HL-60 (cell line): ENCODE data around the gene CYP27A1.

ENCODE experiments used
- DNase-seq, 2 experiments: peaks; one replicate each; pipeline ENCODE4 v3.0.0-alpha.2; 2010 to 2020; ENCODE audit warnings: low read depth in 1 of 2, low spot score in 1 of 2
- H3K27ac ChIP-seq: fragments of 250-450 bp; sonication (Bioruptor Pico); replicated peaks from 2 replicates; pipeline ENCODE4 v1.5.1; 2020; ENCODE audit warnings: mild to moderate bottlenecking, moderate library complexity
- H3K27me3 ChIP-seq: fragments of 250-450 bp; sonication (Bioruptor Pico); 2 replicates; pipeline ENCODE4 v1.5.1; 2021; ENCODE audit warnings: mild to moderate bottlenecking, moderate library complexity; ENCODE audit not compliant: insufficient read depth, poor library complexity, severe bottlenecking
- H3K4me3 ChIP-seq: replicated peaks from 2 replicates; pipeline ENCODE4 v1.5.1; 2011; ENCODE audit warnings: mild to moderate bottlenecking, control low read depth, low read length; ENCODE audit not compliant: insufficient read depth
- GABPA ChIP-seq: IDR thresholded peaks from 2 replicates; pipeline ENCODE4 v1.6.1; 2012; ENCODE audit warnings: low read depth
- POLR2AphosphoS5 ChIP-seq: IDR thresholded peaks from 2 replicates; pipeline ENCODE4 v1.6.1; 2012; ENCODE audit warnings: low read depth
- SPI1 ChIP-seq: IDR thresholded peaks from 2 replicates; pipeline ENCODE4 v1.6.1; 2012; ENCODE audit warnings: low read depth, mild to moderate bottlenecking, borderline replicate concordance
- TF ChIP-seq, protein P1 (sequence below): IDR thresholded peaks from 2 replicates; pipeline ENCODE4 v1.6.1; 2012; ENCODE audit warnings: low read depth; ENCODE audit not compliant: insufficient replicate concordance
- TF ChIP-seq, protein P2 (sequence below): IDR thresholded peaks from one replicate; pipeline ENCODE4 v1.5.1; 2011; ENCODE audit warnings: low read length, control low read depth, inconsistent platforms; ENCODE audit not compliant: insufficient read depth

The CYP27A1 gene

DNA sequence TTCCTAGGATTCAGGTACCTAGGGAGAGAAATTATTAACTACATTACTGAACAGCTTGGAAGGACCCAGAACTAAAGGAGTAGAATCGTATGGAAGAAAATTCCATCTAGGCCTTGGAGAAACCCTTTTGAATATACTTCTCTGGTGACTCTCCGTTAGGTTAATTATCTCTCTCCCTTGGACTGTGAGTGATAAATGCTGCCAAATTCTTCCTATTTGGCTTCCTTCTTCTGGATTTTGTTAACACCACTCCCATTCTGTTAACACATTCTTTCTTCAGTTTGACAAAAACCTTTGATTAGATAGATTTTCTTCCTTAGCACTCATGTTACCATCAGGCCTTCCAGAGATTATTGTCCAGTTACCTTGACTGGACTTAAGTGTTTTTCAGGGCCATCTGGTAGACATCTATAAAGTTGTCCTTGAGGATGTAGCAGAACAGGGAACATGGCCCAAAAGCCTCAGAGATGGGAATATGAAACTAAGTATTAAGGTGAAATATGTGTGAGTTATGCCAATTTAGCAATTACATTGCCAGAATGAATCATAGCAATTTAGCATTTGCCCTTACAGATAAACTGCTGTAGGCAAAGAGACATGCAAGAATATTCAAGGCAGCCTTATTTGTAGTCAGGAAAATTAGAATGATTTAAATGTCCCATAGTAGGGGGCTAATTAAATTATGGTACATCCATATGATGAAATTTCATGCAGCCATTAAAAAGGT lies 6.7 kb downstream of the CYP27A1 start:
- TF ChIP-seq POLR2AphosphoS5, result no peak
- TF ChIP-seq SPI1, result no peak
- no peak for TF ChIP-seq GABPA
- TF ChIP-seq, protein P1, sequence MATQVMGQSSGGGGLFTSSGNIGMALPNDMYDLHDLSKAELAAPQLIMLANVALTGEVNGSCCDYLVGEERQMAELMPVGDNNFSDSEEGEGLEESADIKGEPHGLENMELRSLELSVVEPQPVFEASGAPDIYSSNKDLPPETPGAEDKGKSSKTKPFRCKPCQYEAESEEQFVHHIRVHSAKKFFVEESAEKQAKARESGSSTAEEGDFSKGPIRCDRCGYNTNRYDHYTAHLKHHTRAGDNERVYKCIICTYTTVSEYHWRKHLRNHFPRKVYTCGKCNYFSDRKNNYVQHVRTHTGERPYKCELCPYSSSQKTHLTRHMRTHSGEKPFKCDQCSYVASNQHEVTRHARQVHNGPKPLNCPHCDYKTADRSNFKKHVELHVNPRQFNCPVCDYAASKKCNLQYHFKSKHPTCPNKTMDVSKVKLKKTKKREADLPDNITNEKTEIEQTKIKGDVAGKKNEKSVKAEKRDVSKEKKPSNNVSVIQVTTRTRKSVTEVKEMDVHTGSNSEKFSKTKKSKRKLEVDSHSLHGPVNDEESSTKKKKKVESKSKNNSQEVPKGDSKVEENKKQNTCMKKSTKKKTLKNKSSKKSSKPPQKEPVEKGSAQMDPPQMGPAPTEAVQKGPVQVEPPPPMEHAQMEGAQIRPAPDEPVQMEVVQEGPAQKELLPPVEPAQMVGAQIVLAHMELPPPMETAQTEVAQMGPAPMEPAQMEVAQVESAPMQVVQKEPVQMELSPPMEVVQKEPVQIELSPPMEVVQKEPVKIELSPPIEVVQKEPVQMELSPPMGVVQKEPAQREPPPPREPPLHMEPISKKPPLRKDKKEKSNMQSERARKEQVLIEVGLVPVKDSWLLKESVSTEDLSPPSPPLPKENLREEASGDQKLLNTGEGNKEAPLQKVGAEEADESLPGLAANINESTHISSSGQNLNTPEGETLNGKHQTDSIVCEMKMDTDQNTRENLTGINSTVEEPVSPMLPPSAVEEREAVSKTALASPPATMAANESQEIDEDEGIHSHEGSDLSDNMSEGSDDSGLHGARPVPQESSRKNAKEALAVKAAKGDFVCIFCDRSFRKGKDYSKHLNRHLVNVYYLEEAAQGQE, result no peak
- TF ChIP-seq, protein P2, sequence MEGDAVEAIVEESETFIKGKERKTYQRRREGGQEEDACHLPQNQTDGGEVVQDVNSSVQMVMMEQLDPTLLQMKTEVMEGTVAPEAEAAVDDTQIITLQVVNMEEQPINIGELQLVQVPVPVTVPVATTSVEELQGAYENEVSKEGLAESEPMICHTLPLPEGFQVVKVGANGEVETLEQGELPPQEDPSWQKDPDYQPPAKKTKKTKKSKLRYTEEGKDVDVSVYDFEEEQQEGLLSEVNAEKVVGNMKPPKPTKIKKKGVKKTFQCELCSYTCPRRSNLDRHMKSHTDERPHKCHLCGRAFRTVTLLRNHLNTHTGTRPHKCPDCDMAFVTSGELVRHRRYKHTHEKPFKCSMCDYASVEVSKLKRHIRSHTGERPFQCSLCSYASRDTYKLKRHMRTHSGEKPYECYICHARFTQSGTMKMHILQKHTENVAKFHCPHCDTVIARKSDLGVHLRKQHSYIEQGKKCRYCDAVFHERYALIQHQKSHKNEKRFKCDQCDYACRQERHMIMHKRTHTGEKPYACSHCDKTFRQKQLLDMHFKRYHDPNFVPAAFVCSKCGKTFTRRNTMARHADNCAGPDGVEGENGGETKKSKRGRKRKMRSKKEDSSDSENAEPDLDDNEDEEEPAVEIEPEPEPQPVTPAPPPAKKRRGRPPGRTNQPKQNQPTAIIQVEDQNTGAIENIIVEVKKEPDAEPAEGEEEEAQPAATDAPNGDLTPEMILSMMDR, result no peak
- Histone ChIP-seq H3K27ac (no peak overlapping the region), H3K27me3 (no peaks in the 10 kb centered on the region), H3K4me3 (no peak overlapping the region)
- DNase-seq, result no peak

DNA sequence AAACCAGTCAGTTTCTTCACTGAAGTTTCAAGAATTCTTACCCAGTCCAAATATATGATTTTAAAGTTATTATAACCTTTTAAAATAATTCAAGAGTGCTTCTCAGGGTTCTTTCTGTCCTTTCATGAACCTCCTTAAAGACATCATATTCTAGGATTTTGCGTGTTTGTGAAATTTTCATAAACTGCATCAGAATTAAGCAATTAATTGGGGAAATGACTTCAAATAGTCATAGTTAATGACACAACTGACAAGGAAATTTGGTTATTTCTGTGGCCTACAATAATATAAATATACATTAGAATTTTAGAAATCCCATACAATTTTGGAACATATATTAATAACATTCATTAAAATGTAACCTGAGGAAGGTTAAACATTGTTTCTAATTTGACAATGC lies 10.5 kb downstream of the CYP27A1 start:
- H3K27ac ChIP-seq, result no peak overlapping the region
- H3K27me3 ChIP-seq, result no peaks in the 10 kb centered on the region
- DNase-seq, result no peak
- TF ChIP-seq, protein P1, result no peak
- no peak for TF ChIP-seq GABPA
- TF ChIP-seq, protein P2, result no peak
- TF ChIP-seq SPI1, result no peak
- no peak for TF ChIP-seq POLR2AphosphoS5
- H3K4me3 ChIP-seq, result no peak overlapping the region

DNA sequence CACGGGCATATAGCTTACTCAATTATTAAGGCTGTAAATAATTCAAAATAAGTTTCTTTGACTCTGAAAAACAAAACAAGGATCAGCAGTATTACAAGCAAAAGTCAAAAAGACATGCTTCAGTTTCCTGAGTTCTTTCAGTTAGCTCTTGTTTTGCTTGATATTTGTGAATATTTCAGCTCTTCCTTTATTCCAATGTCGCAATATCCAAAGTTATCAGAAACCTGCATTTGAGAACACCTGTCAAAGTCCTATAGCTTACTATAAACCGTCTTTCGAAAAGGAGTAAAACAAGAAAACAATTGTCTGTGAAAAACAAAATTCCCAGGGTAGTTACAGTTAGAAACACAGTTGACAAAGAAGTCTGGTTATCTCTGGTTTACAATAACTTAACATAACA lies 14.7 kb downstream of the CYP27A1 start:
- no peak for TF ChIP-seq POLR2AphosphoS5
- TF ChIP-seq, protein P2, result no peak
- TF ChIP-seq, protein P1, result no peak
- TF ChIP-seq GABPA, result no peak
- TF ChIP-seq SPI1, result no peak
- no peaks in the 10 kb centered on the region for H3K27me3 ChIP-seq
- H3K4me3 ChIP-seq, result no peak overlapping the region
- DNase-seq, result no peak
- no peak overlapping the region for H3K27ac ChIP-seq
